ENCODE measurements around the gene POU1F1.
"Not testable (repeated sequence)": the region's sequence is repeated elsewhere in the genome, so short reads cannot be mapped to it uniquely, and the experiment has no call there.

The POU1F1 gene, protein sequence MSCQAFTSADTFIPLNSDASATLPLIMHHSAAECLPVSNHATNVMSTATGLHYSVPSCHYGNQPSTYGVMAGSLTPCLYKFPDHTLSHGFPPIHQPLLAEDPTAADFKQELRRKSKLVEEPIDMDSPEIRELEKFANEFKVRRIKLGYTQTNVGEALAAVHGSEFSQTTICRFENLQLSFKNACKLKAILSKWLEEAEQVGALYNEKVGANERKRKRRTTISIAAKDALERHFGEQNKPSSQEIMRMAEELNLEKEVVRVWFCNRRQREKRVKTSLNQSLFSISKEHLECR

GRCh38 chr3:87276484-87276883 lies at the start of gene POU1F1:
Gene POU1F1, minus strand, starts transcription at chr3:87276584. Its CDS starts 122 bp downstream, at chr3:87276462.
- DNase-seq: no peak

DNA sequence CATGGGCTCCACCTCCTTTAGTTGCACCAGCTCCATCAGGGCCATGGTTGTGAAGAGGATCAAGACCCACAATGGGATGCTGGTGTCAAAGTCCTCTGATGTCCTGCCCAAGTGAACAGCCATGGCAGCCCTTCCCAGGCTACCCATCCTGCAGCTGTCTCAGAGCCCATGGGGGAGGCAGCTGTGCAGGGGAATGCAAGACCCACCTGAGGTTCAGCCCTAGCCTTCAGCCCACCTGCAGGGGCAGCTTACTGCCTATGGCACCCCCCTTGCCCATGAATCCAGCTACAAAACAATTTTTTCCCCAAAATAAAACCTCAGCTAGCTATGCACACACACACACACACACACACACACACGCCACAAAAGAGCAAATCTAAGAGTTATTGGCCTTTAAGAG lies 48.2 kb upstream of the POU1F1 start:
- no peak for DNase-seq

- no peak for DNase-seq
These were observed 44.6 kb upstream of the POU1F1 start for GRCh38 chr3:87320756-87321626.

DNA sequence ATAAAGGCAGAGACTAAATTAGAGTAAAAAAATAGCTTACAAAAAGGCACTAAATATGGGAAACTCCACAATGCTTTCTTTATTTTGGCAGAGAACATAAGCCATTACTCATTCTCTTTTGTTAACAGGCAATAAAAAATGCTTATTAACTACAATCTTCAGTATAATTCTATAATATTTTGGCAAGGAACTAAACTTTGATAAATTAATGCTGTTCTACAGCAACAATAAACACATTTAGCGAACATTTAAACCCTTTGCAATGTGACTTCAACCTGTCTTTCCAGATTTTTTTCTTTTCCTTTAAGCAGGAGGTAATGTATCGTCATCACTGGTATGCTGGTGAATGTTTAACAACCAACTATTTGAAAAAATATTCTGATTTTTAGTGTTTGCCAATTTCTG lies 42.2 kb upstream of the POU1F1 start:
- no peak for DNase-seq

DNA sequence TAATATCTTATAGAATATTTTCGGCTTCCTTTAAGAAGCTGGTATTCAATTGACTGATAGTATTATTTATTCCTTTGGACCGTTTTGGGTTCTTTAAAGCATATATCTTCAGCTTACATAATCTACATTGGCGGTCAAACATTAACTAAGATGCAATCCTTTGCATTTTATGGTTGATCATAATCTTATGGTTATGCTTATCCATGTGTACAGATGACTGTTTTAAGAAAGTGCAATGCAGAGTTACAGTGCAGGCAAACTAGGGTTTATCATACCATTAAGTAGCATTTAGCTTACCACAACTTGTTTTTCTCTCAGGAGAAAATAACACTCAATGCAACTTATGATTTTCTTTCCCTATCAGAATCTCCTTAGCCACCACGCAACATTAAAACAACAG lies 41.4 kb upstream of the POU1F1 start:
- no peak for DNase-seq

DNA sequence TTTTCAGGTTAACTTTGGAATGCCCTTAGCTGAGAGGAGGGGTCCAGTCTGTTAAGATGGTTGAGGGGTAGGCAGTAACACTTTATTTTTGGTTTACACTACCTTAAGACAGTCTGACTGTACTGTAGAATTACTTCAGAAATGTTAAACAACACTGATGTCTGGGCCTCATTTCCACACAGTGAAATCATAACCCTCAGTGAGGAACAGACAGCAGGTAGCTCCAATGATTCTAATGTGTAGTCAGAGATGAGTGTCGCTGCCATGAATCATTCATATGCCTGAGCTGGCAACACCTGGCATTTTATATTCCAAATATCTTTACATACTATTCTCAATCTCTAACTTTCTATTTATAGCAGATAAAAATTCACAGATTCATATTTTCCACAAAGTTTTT lies 37.3 kb upstream of the POU1F1 start:
- DNase-seq: no peak

- DNase-seq: no peak
These were observed 34.9 kb upstream of the POU1F1 start for GRCh38 chr3:87311309-87311708.

GRCh38 chr3:87309601-87310000 lies 33.2 kb upstream of the POU1F1 start:
- DNase-seq: no peak

DNA sequence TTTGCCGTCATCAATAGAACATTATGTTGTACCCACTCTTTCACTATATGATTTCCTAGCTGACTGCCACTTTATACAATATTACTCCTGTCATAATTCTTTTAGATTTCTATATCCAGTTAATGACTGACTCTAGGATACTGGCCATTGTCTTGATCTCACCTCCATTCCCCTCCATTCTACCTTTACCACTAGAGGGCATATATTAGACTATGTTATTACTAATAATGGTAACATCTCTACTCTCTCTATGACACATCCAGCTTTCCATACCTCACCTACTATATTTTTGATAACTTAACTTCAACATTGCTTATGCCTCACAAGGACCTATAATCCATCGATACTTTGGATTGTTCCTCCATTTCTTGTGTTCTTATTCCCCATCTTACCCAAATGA lies 31.4 kb upstream of the POU1F1 start:
- DNase-seq: no peak

GRCh38 chr3:87305517-87305916 lies 29.1 kb upstream of the POU1F1 start:
- no peak for DNase-seq

DNA sequence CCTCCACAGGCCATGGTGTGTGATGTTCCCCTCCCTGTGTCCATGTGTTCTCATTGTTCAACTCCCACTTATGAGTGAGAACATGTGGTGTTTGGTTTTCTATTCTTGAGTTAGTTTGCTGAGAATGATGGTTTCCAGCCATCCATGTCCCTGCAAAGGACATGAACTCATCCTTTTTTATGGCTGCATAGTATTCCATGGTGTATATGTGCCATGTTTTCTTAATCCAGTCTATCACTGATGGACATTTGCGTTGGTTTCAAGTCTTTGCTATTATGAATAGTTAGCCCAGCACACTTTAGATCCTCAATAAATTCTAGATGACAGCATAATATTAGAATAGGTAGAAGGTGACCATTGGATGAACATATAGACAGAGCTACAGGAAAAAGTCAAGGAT lies 28.6 kb upstream of the POU1F1 start:
- DNase-seq: not testable (repeated sequence)

GRCh38 chr3:87298111-87298718 lies 21.8 kb upstream of the POU1F1 start:
- peak; percentile 1 for DNase-seq

DNA sequence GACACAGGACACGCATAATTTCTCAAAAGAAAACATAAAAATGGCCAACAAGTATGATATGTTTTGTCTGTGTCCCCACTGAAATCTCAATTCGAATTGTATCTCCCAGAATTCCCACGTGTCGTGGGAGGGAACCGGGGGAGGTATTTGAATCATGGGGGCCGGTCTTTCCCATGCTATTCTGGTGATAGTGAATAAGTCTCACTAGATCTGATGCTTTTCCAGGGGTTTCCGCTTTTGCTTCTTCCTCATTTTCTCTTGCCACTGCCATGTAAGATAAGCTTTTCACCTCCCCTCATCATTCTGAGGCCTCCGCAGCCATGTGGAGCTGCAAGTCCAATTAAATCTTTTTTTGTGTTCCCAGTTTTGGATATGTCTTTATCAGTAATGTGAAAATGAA lies 12.1 kb upstream of the POU1F1 start:
- no peak for DNase-seq

DNA sequence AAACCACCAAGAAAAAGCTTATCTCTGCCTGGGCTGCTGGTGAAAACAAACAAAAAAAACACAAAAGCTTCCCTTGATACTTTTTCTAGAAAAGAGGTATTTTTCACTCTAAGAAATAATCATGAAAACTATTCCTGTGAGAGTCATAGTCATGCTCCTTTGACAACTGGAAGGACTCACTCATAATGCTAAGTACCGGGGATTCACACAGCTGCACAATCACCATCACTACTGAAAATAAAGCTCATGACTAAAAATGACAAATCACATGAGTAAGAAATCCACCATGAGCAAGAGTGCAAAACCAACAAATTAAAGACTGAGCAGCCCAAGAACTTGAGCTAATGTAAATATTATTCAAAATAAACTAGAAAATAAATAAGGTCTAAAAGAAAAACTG lies 10.6 kb upstream of the POU1F1 start:
- no peak for DNase-seq

- no peak for DNase-seq
These were observed 3.6 kb downstream of the POU1F1 start for GRCh38 chr3:87272718-87273341.

DNA sequence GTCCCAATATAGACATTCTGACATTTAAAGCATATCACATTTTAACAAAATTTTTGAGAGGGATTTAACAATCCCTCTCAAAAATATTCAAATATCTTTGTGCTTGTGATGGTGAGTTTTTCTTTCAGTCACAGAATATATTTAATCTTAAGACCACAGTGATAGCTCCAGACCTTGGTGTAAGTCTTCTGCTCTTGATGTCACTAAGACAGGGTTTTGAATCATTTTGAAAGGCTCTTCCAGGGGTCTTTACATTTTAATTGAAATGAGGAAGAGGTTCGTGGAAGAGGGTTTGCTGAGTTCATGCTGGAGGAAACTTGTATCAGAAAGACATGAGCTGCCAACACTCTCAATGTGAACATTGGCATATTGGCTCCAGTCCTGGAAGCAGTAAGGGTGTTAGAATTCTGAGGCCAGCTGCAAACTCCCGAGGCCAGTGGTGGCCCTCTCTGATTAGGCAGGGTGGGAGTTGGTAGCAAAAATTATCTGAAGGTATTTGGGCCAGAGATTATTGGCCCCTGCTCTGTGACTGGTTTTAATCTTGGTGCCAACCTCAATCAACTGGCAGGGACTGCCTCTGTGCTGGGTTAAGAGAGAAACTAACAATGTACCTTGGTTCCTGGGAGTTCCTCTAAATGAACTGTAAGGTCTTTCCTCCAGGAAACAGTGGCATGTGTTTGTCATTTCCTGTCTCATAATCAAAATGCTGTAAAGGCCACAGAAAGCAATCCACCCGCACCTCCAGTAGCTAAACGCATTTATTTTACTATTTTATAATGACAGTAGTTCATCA lies 5.3 kb downstream of the POU1F1 start:
- DNase-seq: no peak

GRCh38 chr3:87269723-87270122 lies 6.7 kb downstream of the POU1F1 start:
- DNase-seq: no peak

GRCh38 chr3:87268646-87269211 lies 7.7 kb downstream of the POU1F1 start:
- DNase-seq: no peak

- no peak for DNase-seq
These were observed 8.3 kb downstream of the POU1F1 start for GRCh38 chr3:87267953-87268645.

DNA sequence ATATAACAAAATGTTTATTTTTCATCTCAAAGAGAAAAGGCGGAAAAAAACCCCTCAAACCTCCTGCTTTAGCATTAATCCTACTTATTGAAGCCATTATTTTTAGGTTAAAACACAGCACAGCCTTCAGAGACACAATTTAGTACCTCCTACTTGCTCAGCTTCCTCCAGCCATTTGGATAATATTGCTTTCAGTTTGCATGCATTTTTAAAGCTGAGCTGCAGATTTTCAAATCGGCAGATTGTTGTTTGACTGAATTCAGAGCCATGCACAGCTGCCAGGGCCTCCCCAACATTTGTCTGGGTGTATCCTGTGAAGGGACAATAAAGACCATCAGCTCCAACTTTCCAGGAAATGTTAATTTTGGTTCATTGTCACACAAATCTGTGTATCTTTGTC lies 14.5 kb downstream of the POU1F1 start:
- no peak for DNase-seq

GRCh38 chr3:87260270-87260669 lies 16.1 kb downstream of the POU1F1 start:
- DNase-seq: no peak

DNA sequence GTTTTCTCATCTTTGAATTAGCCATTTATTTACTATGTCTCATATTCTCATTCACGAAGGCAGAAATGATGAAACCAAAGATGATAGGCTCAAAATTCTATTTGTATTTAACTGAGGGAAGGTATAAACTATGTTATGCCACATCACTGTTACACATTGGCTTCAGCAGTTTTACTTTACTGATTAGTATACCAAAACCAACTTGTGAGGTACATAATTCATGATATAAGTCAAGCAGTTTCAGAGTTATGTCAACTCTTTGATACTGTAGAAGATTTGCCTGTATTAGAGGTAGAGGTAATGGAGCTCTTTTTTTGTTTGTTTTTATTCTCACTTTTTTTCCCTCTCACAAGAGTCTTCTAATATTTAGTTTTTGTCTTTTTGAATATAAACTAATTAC lies 26.4 kb downstream of the POU1F1 start:
- no peak for DNase-seq

All from NCI-H524 treated with DMSO at 0.1 percent for 48 hours (cell line).